ENCODE results near the gene LHFPL2.
A peak's percentile ranks its signal among the peaks of the same experiment; 100 is the strongest.
"Not testable (repeated sequence)": the region's sequence is repeated elsewhere in the genome, so short reads cannot be mapped to it uniquely, and the experiment has no call there.

LHFPL2 gene
- total RNA-seq, result 0.17 to 0.39 (median 0.17) reads per million in 3 donors

GRCh38 chr5:78648359-78649210 is at the start of gene LHFPL2:
Gene LHFPL2 (minus strand): TSS chr5:78648772. CDS start chr5:78510213, 138,559 bp downstream.
- Histone ChIP-seq H3K4me1 (ENCODE audit: control insufficient read depth, insufficient read depth, low read length, poor library complexity, severe bottlenecking) (peaks cover 9% of the 10 kb centered on the region), H3K27ac (ENCODE audit: insufficient read depth, low read length, poor library complexity, severe bottlenecking) (no peak within 1 kb of the TSS), H3K27me3 (replicated peaks; ENCODE audit: control insufficient read depth, insufficient read depth, low read length, poor library complexity, severe bottlenecking) (peaks cover 2% of the 10 kb centered on the region), H3K9me3 (ENCODE audit: control insufficient read depth, low read length) (no peaks in the 10 kb centered on the region), H3K36me3 (ENCODE audit: control insufficient read depth, insufficient read depth, low read length) (no peaks in the 10 kb centered on the region), H3K4me3 (ENCODE audit: insufficient read depth, low read depth, low read length, poor library complexity, severe bottlenecking) (peak within 1 kb of the TSS; percentile 46)
- DNase-seq, result no peak

GRCh38 chr5:78696637-78697036 is 48.1 kb upstream of the LHFPL2 start:
- no peaks in the 10 kb centered on the region for H3K36me3 ChIP-seq (ENCODE audit: control insufficient read depth, insufficient read depth, low read length)
- no peaks in the 10 kb centered on the region for H3K4me1 ChIP-seq (ENCODE audit: control insufficient read depth, insufficient read depth, low read length, poor library complexity, severe bottlenecking)
- no peak for DNase-seq
- no peaks in the 10 kb centered on the region for H3K27me3 ChIP-seq (replicated peaks; ENCODE audit: control insufficient read depth, insufficient read depth, low read length, poor library complexity, severe bottlenecking)
- no peak overlapping the region for H3K4me3 ChIP-seq (ENCODE audit: insufficient read depth, low read depth, low read length, poor library complexity, severe bottlenecking)
- no peaks in the 10 kb centered on the region for H3K9me3 ChIP-seq (ENCODE audit: control insufficient read depth, low read length)
- no peak overlapping the region for H3K27ac ChIP-seq (ENCODE audit: insufficient read depth, low read length, poor library complexity, severe bottlenecking)

- DNase-seq; H3K4me1 ChIP-seq (ENCODE audit: control insufficient read depth, insufficient read depth, low read length, poor library complexity, severe bottlenecking); H3K27me3 ChIP-seq (replicated peaks; ENCODE audit: control insufficient read depth, insufficient read depth, low read length, poor library complexity, severe bottlenecking); H3K27ac ChIP-seq (ENCODE audit: insufficient read depth, low read length, poor library complexity, severe bottlenecking); H3K4me3 ChIP-seq (ENCODE audit: insufficient read depth, low read depth, low read length, poor library complexity, severe bottlenecking); H3K36me3 ChIP-seq (ENCODE audit: control insufficient read depth, insufficient read depth, low read length); H3K9me3 ChIP-seq (ENCODE audit: control insufficient read depth, low read length): not testable (repeated sequence)
Observed at GRCh38 chr5:78696052-78696451, 47.5 kb upstream of the LHFPL2 start.

GRCh38 chr5:78693339-78693738 is 44.8 kb upstream of the LHFPL2 start:
- Histone ChIP-seq H3K4me1 (ENCODE audit: control insufficient read depth, insufficient read depth, low read length, poor library complexity, severe bottlenecking) (no peaks in the 10 kb centered on the region), H3K36me3 (ENCODE audit: control insufficient read depth, insufficient read depth, low read length) (no peaks in the 10 kb centered on the region), H3K9me3 (ENCODE audit: control insufficient read depth, low read length) (no peaks in the 10 kb centered on the region), H3K27ac (ENCODE audit: insufficient read depth, low read length, poor library complexity, severe bottlenecking) (no peak overlapping the region), H3K27me3 (replicated peaks; ENCODE audit: control insufficient read depth, insufficient read depth, low read length, poor library complexity, severe bottlenecking) (no peaks in the 10 kb centered on the region), H3K4me3 (ENCODE audit: insufficient read depth, low read depth, low read length, poor library complexity, severe bottlenecking) (no peak overlapping the region)
- no peak for DNase-seq

- no peaks in the 10 kb centered on the region for H3K36me3 ChIP-seq (ENCODE audit: control insufficient read depth, insufficient read depth, low read length)
- no peak overlapping the region for H3K4me3 ChIP-seq (ENCODE audit: insufficient read depth, low read depth, low read length, poor library complexity, severe bottlenecking)
- no peak overlapping the region for H3K27ac ChIP-seq (ENCODE audit: insufficient read depth, low read length, poor library complexity, severe bottlenecking)
- DNase-seq, result no peak
- H3K9me3 ChIP-seq (ENCODE audit: control insufficient read depth, low read length), result no peaks in the 10 kb centered on the region
- H3K4me1 ChIP-seq (ENCODE audit: control insufficient read depth, insufficient read depth, low read length, poor library complexity, severe bottlenecking), result no peaks in the 10 kb centered on the region
- H3K27me3 ChIP-seq (replicated peaks; ENCODE audit: control insufficient read depth, insufficient read depth, low read length, poor library complexity, severe bottlenecking), result no peaks in the 10 kb centered on the region
Observed at GRCh38 chr5:78691084-78691960, 42.8 kb upstream of the LHFPL2 start.

GRCh38 chr5:78690253-78690972 is 41.8 kb upstream of the LHFPL2 start:
- no peaks in the 10 kb centered on the region for H3K27me3 ChIP-seq (replicated peaks; ENCODE audit: control insufficient read depth, insufficient read depth, low read length, poor library complexity, severe bottlenecking)
- no peaks in the 10 kb centered on the region for H3K36me3 ChIP-seq (ENCODE audit: control insufficient read depth, insufficient read depth, low read length)
- no peaks in the 10 kb centered on the region for H3K9me3 ChIP-seq (ENCODE audit: control insufficient read depth, low read length)
- H3K4me1 ChIP-seq (ENCODE audit: control insufficient read depth, insufficient read depth, low read length, poor library complexity, severe bottlenecking), result no peaks in the 10 kb centered on the region
- H3K27ac ChIP-seq (ENCODE audit: insufficient read depth, low read length, poor library complexity, severe bottlenecking), result no peak overlapping the region
- no peak overlapping the region for H3K4me3 ChIP-seq (ENCODE audit: insufficient read depth, low read depth, low read length, poor library complexity, severe bottlenecking)
- DNase-seq, result no peak

GRCh38 chr5:78689540-78690252 is 41.1 kb upstream of the LHFPL2 start:
- DNase-seq, result no peak
- Histone ChIP-seq H3K4me1 (ENCODE audit: control insufficient read depth, insufficient read depth, low read length, poor library complexity, severe bottlenecking) (no peaks in the 10 kb centered on the region), H3K27me3 (replicated peaks; ENCODE audit: control insufficient read depth, insufficient read depth, low read length, poor library complexity, severe bottlenecking) (no peaks in the 10 kb centered on the region), H3K4me3 (ENCODE audit: insufficient read depth, low read depth, low read length, poor library complexity, severe bottlenecking) (no peak overlapping the region), H3K27ac (ENCODE audit: insufficient read depth, low read length, poor library complexity, severe bottlenecking) (no peak overlapping the region), H3K36me3 (ENCODE audit: control insufficient read depth, insufficient read depth, low read length) (no peaks in the 10 kb centered on the region), H3K9me3 (ENCODE audit: control insufficient read depth, low read length) (no peaks in the 10 kb centered on the region)

GRCh38 chr5:78687514-78687913 is 38.9 kb upstream of the LHFPL2 start:
- DNase-seq; H3K4me1 ChIP-seq (ENCODE audit: control insufficient read depth, insufficient read depth, low read length, poor library complexity, severe bottlenecking); H3K9me3 ChIP-seq (ENCODE audit: control insufficient read depth, low read length); H3K36me3 ChIP-seq (ENCODE audit: control insufficient read depth, insufficient read depth, low read length); H3K4me3 ChIP-seq (ENCODE audit: insufficient read depth, low read depth, low read length, poor library complexity, severe bottlenecking); H3K27ac ChIP-seq (ENCODE audit: insufficient read depth, low read length, poor library complexity, severe bottlenecking); H3K27me3 ChIP-seq (replicated peaks; ENCODE audit: control insufficient read depth, insufficient read depth, low read length, poor library complexity, severe bottlenecking): not testable (repeated sequence)

- not testable (repeated sequence) for H3K4me1 ChIP-seq (ENCODE audit: control insufficient read depth, insufficient read depth, low read length, poor library complexity, severe bottlenecking); H3K27ac ChIP-seq (ENCODE audit: insufficient read depth, low read length, poor library complexity, severe bottlenecking); H3K36me3 ChIP-seq (ENCODE audit: control insufficient read depth, insufficient read depth, low read length); H3K4me3 ChIP-seq (ENCODE audit: insufficient read depth, low read depth, low read length, poor library complexity, severe bottlenecking); H3K9me3 ChIP-seq (ENCODE audit: control insufficient read depth, low read length); H3K27me3 ChIP-seq (replicated peaks; ENCODE audit: control insufficient read depth, insufficient read depth, low read length, poor library complexity, severe bottlenecking); DNase-seq
Observed at GRCh38 chr5:78683905-78684304, 35.3 kb upstream of the LHFPL2 start.
